ENCODE measurements around the gene ZNF592.

The ZNF592 gene

GRCh38 chr15:84831028-84831427, 82.6 kb downstream of the ZNF592 start:
- TF ChIP-seq CTCF (IDR thresholded peaks at IDR 0.05; ENCODE audit: extremely low read depth, missing control alignments) = no peak

GRCh38 chr15:84831613-84832012, 83.2 kb downstream of the ZNF592 start:
- no peak for TF ChIP-seq CTCF (IDR thresholded peaks at IDR 0.05; ENCODE audit: extremely low read depth, missing control alignments)
- no peak for DNase-seq (ENCODE audit: low spot score)

More at GRCh38 chr15:84831028-84831427, 82.6 kb downstream of the ZNF592 start:
- no peak for DNase-seq (ENCODE audit: low spot score)

- no peak for TF ChIP-seq CTCF (IDR thresholded peaks at IDR 0.05; ENCODE audit: extremely low read depth, missing control alignments)
- no peak for DNase-seq (ENCODE audit: low spot score)
Observed at GRCh38 chr15:84832448-84833040, 84.2 kb downstream of the ZNF592 start.

GRCh38 chr15:84833447-84834228, 85.2 kb downstream of the ZNF592 start:
- no peak for DNase-seq (ENCODE audit: low spot score)
- no peak for TF ChIP-seq CTCF (IDR thresholded peaks at IDR 0.05; ENCODE audit: extremely low read depth, missing control alignments)

GRCh38 chr15:84834229-84834955, 86.0 kb downstream of the ZNF592 start:
- no peak for DNase-seq (ENCODE audit: low spot score)
- TF ChIP-seq CTCF (IDR thresholded peaks at IDR 0.05; ENCODE audit: extremely low read depth, missing control alignments) = no peak

- TF ChIP-seq CTCF (IDR thresholded peaks at IDR 0.05; ENCODE audit: extremely low read depth, missing control alignments) = no peak
- DNase-seq (ENCODE audit: low spot score) = no peak
Observed at GRCh38 chr15:84834969-84835368, 86.6 kb downstream of the ZNF592 start.
